Gastroesophageal sphincter (tissue), 4 donors: Measurements from ENCODE around the gene CFAP46. TPM values are rescaled to one million over a fixed set of nuclear protein-coding genes. Genes with fewer than 3 reads are reported as not detected.

Source experiments
- ATAC-seq: fragments of 150-250 bp; one replicate; pipeline ENCODE4 v1.9.1; 2016; ENCODE audit warnings: mild to moderate bottlenecking, moderate library complexity
- H3K27ac ChIP-seq, 4 donors: fragments of 200-600 bp; sonication (generic) in 3 of 4; 1 replicate in 3 of 4; 2 replicates in 1 of 4; pipeline ENCODE4 v1.5.1; 2016 to 2019
- H3K27me3 ChIP-seq: fragments of 200-600 bp; sonication (generic); one replicate; pipeline ENCODE4 v1.5.1; 2019
- H3K36me3 ChIP-seq, 2 donors: fragments of 200-600 bp; sonication (generic); one replicate each; pipeline ENCODE4 v1.5.1; 2019; ENCODE audit warnings: control low read depth in 1 of 2
- H3K4me1 ChIP-seq, 3 donors: fragments of 200-600 bp; sonication (generic); 1 replicate in 2 of 3; 2 replicates in 1 of 3; pipeline ENCODE4 v1.5.1; 2016 to 2019; ENCODE audit warnings: control low read depth in 2 of 3
- H3K4me3 ChIP-seq, 2 donors: fragments of 200-600 bp; sonication (generic); one replicate each; pipeline ENCODE4 v1.5.1; 2019; ENCODE audit warnings: mild to moderate bottlenecking in 1 of 2, moderate library complexity in 1 of 2
- H3K9me3 ChIP-seq, 3 donors: fragments of 200-600 bp; sonication (generic); one replicate each; pipeline ENCODE4 v1.5.1; 2017 to 2019; ENCODE audit warnings: control low read depth in 2 of 3
- CTCF ChIP-seq, 4 experiments: fragments of 200-600 bp in 2 of 4; fragments of 450-650 bp in 2 of 4; sonication (generic) in 1 of 4; IDR thresholded peaks; one replicate each; pipeline ENCODE4 v1.5.1; 2017 to 2019; ENCODE audit warnings: antibody characterized with exemption in 4 of 4, mild to moderate bottlenecking in 2 of 4, moderate library complexity in 2 of 4
- EP300 ChIP-seq: sonication (generic); formaldehyde crosslinking; IDR thresholded peaks from one replicate; pipeline ENCODE4 v1.6.1; 2017; ENCODE audit warnings: antibody characterized with exemption, mild to moderate bottlenecking
- POLR2A ChIP-seq, 2 donors: fragments of 450-650 bp; IDR thresholded peaks; one replicate each; pipeline ENCODE4 v1.6.1; 2017; ENCODE audit warnings: antibody characterized with exemption in 2 of 2, mild to moderate bottlenecking in 2 of 2, moderate library complexity in 1 of 2
- POLR2AphosphoS5 ChIP-seq: sonication (generic); formaldehyde crosslinking; IDR thresholded peaks from one replicate; pipeline ENCODE4 v1.6.1; 2017; ENCODE audit warnings: antibody characterized with exemption
- WGBS, 2 donors: methylation state at CpG; one replicate each; pipeline ENCODE4 v1.1.5; 2018; ENCODE audit warnings: low coverage in 1 of 2; 5-methylcytosine and 5-hydroxymethylcytosine counted together
- total RNA-seq, 4 donors: library from RNA; depleted of rRNA; stranded (reverse); fragments of >200 nt; gene quantifications; one replicate each; pipeline ENCODE4 v1.1.0, GENCODE V29; 2016

Gene CFAP46
- total RNA-seq, 4 donors from 2014 or later = 0.27 to 2.2 (median 0.30) TPM; not detected in 1

- Histone ChIP-seq H3K9me3 (peaks cover 0 to 6% (median 0%) of the 10 kb centered on the region in 3 donors), H3K27ac (no peak overlapping the region), H3K4me3 (no peak overlapping the region), H3K36me3 (no peaks in the 10 kb centered on the region), H3K4me1 (no peaks in the 10 kb centered on the region), H3K27me3 (peaks cover 76% of the 10 kb centered on the region)
- TF ChIP-seq POLR2A (IDR thresholded peaks at IDR 0.05) (no peak), CTCF (IDR thresholded peaks at IDR 0.05) (no peak), POLR2AphosphoS5 (no peak), EP300 (no peak)
- ATAC-seq = no peak
- 78 to 83% methylated on average over 12 of the region's 12 CpGs for WGBS, 2 donors
Measured at GRCh38 chr10:132816718-132817117, 125.7 kb downstream of the CFAP46 start.

GRCh38 chr10:132815168-132815857 is 127.1 kb downstream of the CFAP46 start:
- WGBS, 2 donors = 59 to 63% methylated on average over 2 to 6 of the region's 18 CpGs
- ATAC-seq = no peak
- peaks cover 0 to 6% (median 0%) of the 10 kb centered on the region in 3 donors for H3K9me3 ChIP-seq
- no peak overlapping the region for H3K27ac ChIP-seq
- no peaks in the 10 kb centered on the region for H3K36me3 ChIP-seq
- peaks cover 87% of the 10 kb centered on the region for H3K27me3 ChIP-seq
- no peak for TF ChIP-seq CTCF (IDR thresholded peaks at IDR 0.05)
- H3K4me1 ChIP-seq = no peaks in the 10 kb centered on the region
- H3K4me3 ChIP-seq = no peak overlapping the region

- 58% methylated on average over 5 of the region's 16 CpGs; no CpG with 5 or more reads in 1 of the 2 donors for WGBS, 2 donors
- TF ChIP-seq CTCF (IDR thresholded peaks at IDR 0.05) (no peak), EP300 (no peak), POLR2A (IDR thresholded peaks at IDR 0.05) (no peak), POLR2AphosphoS5 (no peak)
- Histone ChIP-seq H3K27ac (no peak overlapping the region), H3K36me3 (no peaks in the 10 kb centered on the region), H3K9me3 (peaks cover 0 to 4% (median 0%) of the 10 kb centered on the region in 3 donors), H3K4me1 (no peaks in the 10 kb centered on the region), H3K27me3 (peaks cover 93% of the 10 kb centered on the region), H3K4me3 (no peak overlapping the region)
- ATAC-seq = no peak
Measured at GRCh38 chr10:132814469-132814856, 127.9 kb downstream of the CFAP46 start.

- Histone ChIP-seq H3K4me1 (no peaks in the 10 kb centered on the region), H3K36me3 (no peaks in the 10 kb centered on the region), H3K27ac (no peak overlapping the region), H3K27me3 (peaks cover 95% of the 10 kb centered on the region), H3K4me3 (no peak overlapping the region), H3K9me3 (no peaks in the 10 kb centered on the region)
- ATAC-seq = no peak
- TF ChIP-seq POLR2AphosphoS5 (no peak), EP300 (no peak), POLR2A (IDR thresholded peaks at IDR 0.05) (no peak), CTCF (IDR thresholded peaks at IDR 0.05) (no peak)
- WGBS, 2 donors = 49 to 62% methylated on average over 9 to 10 of the region's 28 CpGs
Measured at GRCh38 chr10:132813560-132814468, 128.6 kb downstream of the CFAP46 start.
